SK-N-SH (cell line): ENCODE results near the gene SLC13A3. TPM values are rescaled to one million over a fixed set of nuclear protein-coding genes. Genes with fewer than 3 reads are reported as not detected.

Experiments
- CTCF ChIA-PET: fragments of 300-600, 350-600 bp; formaldehyde crosslinking; extraction: SDS; loops from one replicate; lab custom pipeline; 2021; lab: Yijun Ruan, JAX
- POLR2A ChIA-PET: fragments of 350-600 bp; sonication (Branson Sonifier 250); formaldehyde crosslinking; extraction: SDS; loops from one replicate; lab custom pipeline; 2020; ENCODE audit warnings: antibody characterized with exemption, inconsistent platforms; lab: Yijun Ruan, JAX
- DNase-seq: peaks from one replicate; pipeline ENCODE4 v3.0.0; 2012
- H2AFZ ChIP-seq: fragments of 200-600 bp; sonication (generic); 2 replicates; pipeline ENCODE4 v1.8.1; 2016; ENCODE audit warnings: antibody characterized with exemption, mild to moderate bottlenecking, low read depth
- H3F3A ChIP-seq: fragments of 200-600 bp; sonication (generic); replicated peaks from 2 replicates; pipeline ENCODE3; 2016; ENCODE audit warnings: antibody characterized with exemption, mild to moderate bottlenecking; ENCODE audit not compliant: insufficient read depth
- H3K27ac ChIP-seq, 2 experiments: fragments of 200-500 bp in 1 of 2; fragments of 200-600 bp in 1 of 2; sonication (Bioruptor generic) in 1 of 2; sonication (generic), shearing (Covaris generic) in 1 of 2; 2 replicates each; pipeline versions ENCODE4 v1.5.1 to v1.6.1; 2014 to 2016; ENCODE audit warnings: low read depth in 2 of 2, inconsistent platforms in 1 of 2, low read length in 1 of 2, mild to moderate bottlenecking in 1 of 2, mixed read lengths in 1 of 2
- H3K27me3 ChIP-seq: fragments of 200-600 bp; sonication (generic), shearing (Covaris generic); 2 replicates; pipeline ENCODE4 v1.6.1; 2016; ENCODE audit warnings: mixed run types; ENCODE audit not compliant: insufficient read depth
- H3K36me3 ChIP-seq, 2 experiments: fragments of 200-500 bp in 1 of 2; fragments of 200-600 bp in 1 of 2; sonication (Bioruptor generic) in 1 of 2; sonication (generic) in 1 of 2; replicated peaks in 1 of 2; 2 replicates each; pipeline versions ENCODE3 to v1.5.1; 2014 to 2016; ENCODE audit warnings: low read length in 1 of 2, mild to moderate bottlenecking in 1 of 2; ENCODE audit not compliant: insufficient read depth in 2 of 2, control insufficient read depth in 1 of 2
- H3K4me1 ChIP-seq, 2 experiments: fragments of 200-500 bp in 1 of 2; fragments of 200-600 bp in 1 of 2; sonication (Bioruptor generic) in 1 of 2; sonication (generic), shearing (Covaris generic) in 1 of 2; 2 replicates each; pipeline versions ENCODE4 v1.5.1 to v1.6.1; 2014 to 2016; ENCODE audit warnings: low read depth in 1 of 2, low read length in 1 of 2, mixed run types in 1 of 2; ENCODE audit not compliant: insufficient read depth in 2 of 2, control insufficient read depth in 1 of 2
- H3K4me2 ChIP-seq: fragments of 200-600 bp; sonication (generic), shearing (Covaris generic); 2 replicates; pipeline ENCODE4 v1.6.1; 2017; ENCODE audit warnings: mixed run types
- H3K4me3 ChIP-seq, 2 experiments: fragments of 200-500 bp in 1 of 2; fragments of 200-600 bp in 1 of 2; sonication (Bioruptor generic) in 1 of 2; sonication (generic), shearing (Covaris generic) in 1 of 2; 2 replicates each; pipeline versions ENCODE4 v1.5.1 to v1.8.1; 2014 to 2016; ENCODE audit warnings: low read depth in 2 of 2, inconsistent platforms in 1 of 2, low read length in 1 of 2, mild to moderate bottlenecking in 1 of 2, mixed read lengths in 1 of 2, moderate library complexity in 1 of 2
- H3K79me2 ChIP-seq: fragments of 200-600 bp; sonication (generic); 2 replicates; pipeline ENCODE4 v1.8.1; 2017; ENCODE audit warnings: mild to moderate bottlenecking; ENCODE audit not compliant: insufficient read depth
- H3K9ac ChIP-seq: fragments of 200-600 bp; sonication (generic); 2 replicates; pipeline ENCODE4 v1.6.1; 2017; ENCODE audit warnings: mixed run types
- H3K9me2 ChIP-seq: fragments of 200-600 bp; sonication (generic); 2 replicates; pipeline ENCODE4 v1.6.1; 2017; ENCODE audit warnings: mixed run types
- H3K9me3 ChIP-seq: fragments of 200-600 bp; sonication (generic); 2 replicates; pipeline ENCODE4 v1.6.1; 2017; ENCODE audit warnings: mixed run types, mild to moderate bottlenecking, moderate library complexity
- H4K20me1 ChIP-seq: fragments of 200-600 bp; sonication (generic); 2 replicates; pipeline ENCODE4 v1.6.1; 2017; ENCODE audit warnings: mild to moderate bottlenecking, mixed run types; ENCODE audit not compliant: insufficient read depth
- CHD2 ChIP-seq: fragments of 150-350 bp; IDR thresholded peaks from 2 replicates; pipeline ENCODE4 v1.6.1; 2018; ENCODE audit warnings: low read length; ENCODE audit not compliant: partially characterized antibody
- ELF1 ChIP-seq: IDR thresholded peaks from 2 replicates; pipeline ENCODE4 v1.4.0; 2012
- EP300 ChIP-seq, 2 experiments: IDR thresholded peaks; 2 replicates each; pipeline versions ENCODE4 v1.4.0 to v1.6.1; 2012; ENCODE audit warnings: borderline replicate concordance in 1 of 2, low read depth in 1 of 2, low read length in 1 of 2
- EZH2phosphoT487 ChIP-seq: fragments of 200-600 bp; sonication (generic); IDR thresholded peaks from 2 replicates; pipeline ENCODE4 v1.6.1; 2017; ENCODE audit warnings: low read depth, mixed run types, mild to moderate bottlenecking, antibody characterized with exemption, moderate library complexity, borderline replicate concordance
- FOXJ3 ChIP-seq: sonication (generic); formaldehyde crosslinking; IDR thresholded peaks from 2 replicates; pipeline ENCODE4 v1.5.1; 2020; ENCODE audit warnings: mild to moderate bottlenecking, missing genetic modification reagents
- FOXM1 ChIP-seq: IDR thresholded peaks from 2 replicates; pipeline ENCODE4 v1.4.0; 2012; ENCODE audit warnings: low read depth, mild to moderate bottlenecking
- GATA2 ChIP-seq: sonication (generic); formaldehyde crosslinking; IDR thresholded peaks from 2 replicates; pipeline ENCODE4 v1.5.0; 2020; ENCODE audit warnings: mild to moderate bottlenecking, missing genetic modification reagents
- MEF2A ChIP-seq: IDR thresholded peaks from 2 replicates; pipeline ENCODE4 v1.4.0; 2012; ENCODE audit warnings: low read depth, borderline replicate concordance
- NFIC ChIP-seq: IDR thresholded peaks from 2 replicates; pipeline ENCODE4 v1.4.0; 2012; ENCODE audit warnings: borderline replicate concordance
- NRF1 ChIP-seq: IDR thresholded peaks from 2 replicates; pipeline ENCODE4 v1.6.1; 2012; ENCODE audit warnings: low read depth, mild to moderate bottlenecking, low read length
- PBX3 ChIP-seq: IDR thresholded peaks from 2 replicates; pipeline ENCODE4; 2012
- POLR2AphosphoS5 ChIP-seq: IDR thresholded peaks from 2 replicates; pipeline ENCODE4 v1.6.1; 2012; ENCODE audit warnings: low read depth, low read length
- RAD21 ChIP-seq: IDR thresholded peaks from 2 replicates; pipeline ENCODE4 v1.6.1; 2012; ENCODE audit warnings: mild to moderate bottlenecking, low read length
- RCOR1 ChIP-seq: fragments of 150-350 bp; IDR thresholded peaks from 2 replicates; pipeline ENCODE4 v1.6.1; 2017; ENCODE audit warnings: antibody characterized with exemption, low read length
- RXRA ChIP-seq: IDR thresholded peaks from 2 replicates; pipeline ENCODE4 v1.4.0; 2012; ENCODE audit warnings: low read depth, mild to moderate bottlenecking, borderline replicate concordance
- SMC3 ChIP-seq: IDR thresholded peaks from 2 replicates; pipeline ENCODE4 v1.6.1; 2012; ENCODE audit warnings: low read depth, low read length, improper control_type of control experiment
- TAF1 ChIP-seq: IDR thresholded peaks from 2 replicates; pipeline ENCODE4 v1.6.1; 2012; ENCODE audit warnings: low read depth, mild to moderate bottlenecking, low read length, moderate library complexity, borderline replicate concordance
- USF1 ChIP-seq: IDR thresholded peaks from 2 replicates; pipeline ENCODE4 v1.4.0; 2012; ENCODE audit warnings: low read depth, borderline replicate concordance
- YY1 ChIP-seq: IDR thresholded peaks from 2 replicates; pipeline ENCODE4 v1.4.0; 2012; ENCODE audit warnings: low read depth, mild to moderate bottlenecking
- WGBS: methylation state at CpG from one replicate; pipeline ENCODE4 v1.1.6; 2017; ENCODE audit warnings: low lambda C conversion rate; 5-methylcytosine and 5-hydroxymethylcytosine counted together
- polyA plus RNA-seq, 3 experiments: library from polyadenylated mRNA; depleted of rRNA; stranded (reverse); fragments of >200 nt; gene quantifications; 2 replicates each; pipeline ENCODE4 v1.2.3, GENCODE V29; 2012
- TF ChIP-seq, protein P1 (sequence below): fragments of 150-350 bp; IDR thresholded peaks from 2 replicates; pipeline ENCODE4 v1.6.1; 2016; ENCODE audit warnings: mild to moderate bottlenecking, low read depth, low read length
- TF ChIP-seq, protein P2 (sequence below): IDR thresholded peaks from 2 replicates; pipeline ENCODE4 v1.6.1; 2012; ENCODE audit warnings: mild to moderate bottlenecking, low read depth, low read length, moderate library complexity

The SLC13A3 gene
- polyA plus RNA-seq, 1 of the 3 experiments (the other 2 are of a cell fraction) = 0.10 TPM

DNA sequence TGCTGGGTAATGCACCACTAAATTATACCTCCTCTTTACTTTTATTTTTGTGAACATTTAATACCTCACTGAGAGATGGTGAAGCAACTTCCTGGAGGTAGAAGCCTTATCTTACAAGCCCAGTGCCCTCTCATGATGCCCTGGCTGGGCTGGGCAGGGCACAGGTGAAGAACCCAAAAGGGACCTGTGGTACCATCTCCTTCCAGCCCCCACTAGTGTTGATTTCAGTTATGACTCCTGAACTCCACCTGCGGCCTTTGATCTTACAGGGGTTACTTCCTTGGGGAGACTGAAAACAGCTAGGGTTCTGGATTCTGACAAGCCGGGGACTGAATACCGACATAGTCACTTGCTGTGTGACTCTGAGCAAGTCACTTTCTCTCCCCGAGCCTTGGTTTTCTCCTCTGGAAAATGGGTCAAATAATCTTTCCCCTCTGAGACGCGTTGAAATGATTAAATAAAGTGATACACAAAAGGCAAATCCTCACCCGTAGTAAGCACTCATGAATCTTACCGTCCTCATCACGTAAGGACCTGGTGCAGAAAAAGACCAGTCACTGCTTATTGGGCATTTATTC is 1.2 kb downstream of the SLC13A3 start:
- H3K4me3 ChIP-seq = no peak overlapping the region
- no peak overlapping the region for H3K9ac ChIP-seq
- no peaks in the 10 kb centered on the region for H3K36me3 ChIP-seq
- no peak for TF ChIP-seq RCOR1
- no peak for TF ChIP-seq GATA2
- TF ChIP-seq, protein P1, sequence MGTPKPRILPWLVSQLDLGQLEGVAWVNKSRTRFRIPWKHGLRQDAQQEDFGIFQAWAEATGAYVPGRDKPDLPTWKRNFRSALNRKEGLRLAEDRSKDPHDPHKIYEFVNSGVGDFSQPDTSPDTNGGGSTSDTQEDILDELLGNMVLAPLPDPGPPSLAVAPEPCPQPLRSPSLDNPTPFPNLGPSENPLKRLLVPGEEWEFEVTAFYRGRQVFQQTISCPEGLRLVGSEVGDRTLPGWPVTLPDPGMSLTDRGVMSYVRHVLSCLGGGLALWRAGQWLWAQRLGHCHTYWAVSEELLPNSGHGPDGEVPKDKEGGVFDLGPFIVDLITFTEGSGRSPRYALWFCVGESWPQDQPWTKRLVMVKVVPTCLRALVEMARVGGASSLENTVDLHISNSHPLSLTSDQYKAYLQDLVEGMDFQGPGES = no peak
- TF ChIP-seq EZH2phosphoT487 = no peak
- TF ChIP-seq YY1 = no peak
- TF ChIP-seq NRF1 = no peak
- no peaks in the 10 kb centered on the region for H3K9me2 ChIP-seq
- DNase-seq = no peak
- no peaks in the 10 kb centered on the region for H3K79me2 ChIP-seq
- no peak overlapping the region for H2AFZ ChIP-seq
- no peak overlapping the region for H3K27ac ChIP-seq
- peaks cover 16% of the 10 kb centered on the region; the same call in 1 of the 2 replicates for H3K27me3 ChIP-seq
- POLR2A ChIA-PET = no interaction called here
- H3F3A ChIP-seq = no peaks in the 10 kb centered on the region
- 76% methylated on average over 9 of the region's 9 CpGs for WGBS
- H4K20me1 ChIP-seq = no peaks in the 10 kb centered on the region
- no peak overlapping the region for H3K4me2 ChIP-seq
- H3K4me1 ChIP-seq = peaks cover 0 to 3% of the 10 kb centered on the region in 2 experiments; a peak in 1 of 4 replicates
- CTCF ChIA-PET = interaction anchor here (1.2 to 1.5 kb wide), 5 partner anchors 13 to 88 kb away, joined by 3 to 5 read pairs (median 4); no protein-coding TSS in a partner anchor
- H3K9me3 ChIP-seq = no peaks in the 10 kb centered on the region

DNA sequence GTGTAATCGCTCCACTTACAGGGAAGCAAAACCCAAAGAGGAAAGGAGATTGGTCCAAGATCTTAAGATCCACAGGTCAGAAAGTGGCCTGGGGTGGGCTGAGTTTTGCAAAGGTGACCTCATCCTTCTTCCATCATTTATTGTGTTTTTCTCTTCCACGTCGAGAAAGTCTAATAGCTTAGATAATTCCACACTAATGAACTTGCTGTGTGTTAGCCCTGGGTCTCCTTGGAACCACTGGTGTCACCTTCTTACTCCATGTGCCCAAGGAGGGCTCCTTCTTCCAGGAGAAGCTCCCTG is 1.7 kb downstream of the SLC13A3 start:
- Histone ChIP-seq H3K9ac (no peak overlapping the region), H4K20me1 (no peaks in the 10 kb centered on the region), H3K4me3 (no peak overlapping the region), H2AFZ (no peak overlapping the region), H3K36me3 (no peaks in the 10 kb centered on the region), H3F3A (no peaks in the 10 kb centered on the region), H3K4me2 (no peak overlapping the region), H3K27me3 (peaks cover 16% of the 10 kb centered on the region; the same call in 1 of the 2 replicates), H3K9me3 (no peaks in the 10 kb centered on the region), H3K27ac (no peak overlapping the region), H3K9me2 (no peaks in the 10 kb centered on the region), H3K79me2 (no peaks in the 10 kb centered on the region), H3K4me1 (peaks cover 0 to 3% of the 10 kb centered on the region in 2 experiments; a peak in 1 of 4 replicates)
- no peak for DNase-seq
- WGBS = 64% methylated on average over 3 of the region's 3 CpGs
- CTCF ChIA-PET = interaction anchor here (1.2 to 1.5 kb wide), 4 partner anchors 13 to 88 kb away, joined by 4 to 5 read pairs (median 4); no protein-coding TSS in a partner anchor
- POLR2A ChIA-PET = no interaction called here
- TF ChIP-seq EZH2phosphoT487 = no peak
- no peak for TF ChIP-seq NRF1
- TF ChIP-seq CHD2 = no peak
- TF ChIP-seq POLR2AphosphoS5 = no peak
- TF ChIP-seq MEF2A = no peak
- TF ChIP-seq TAF1 = no peak
- TF ChIP-seq ELF1 = no peak
- no peak for TF ChIP-seq RCOR1
- no peak for TF ChIP-seq USF1
- TF ChIP-seq RXRA = no peak
- TF ChIP-seq RAD21 = no peak
- TF ChIP-seq NFIC = no peak
- no peak for TF ChIP-seq FOXJ3 (CRISPR knock-in tag)
- TF ChIP-seq EP300 (IDR thresholded peaks at IDR 0.05; ENCODE audit: borderline replicate concordance in 1 of 2, low read depth in 1 of 2, low read length in 1 of 2) = no peak
- TF ChIP-seq, protein P2, sequence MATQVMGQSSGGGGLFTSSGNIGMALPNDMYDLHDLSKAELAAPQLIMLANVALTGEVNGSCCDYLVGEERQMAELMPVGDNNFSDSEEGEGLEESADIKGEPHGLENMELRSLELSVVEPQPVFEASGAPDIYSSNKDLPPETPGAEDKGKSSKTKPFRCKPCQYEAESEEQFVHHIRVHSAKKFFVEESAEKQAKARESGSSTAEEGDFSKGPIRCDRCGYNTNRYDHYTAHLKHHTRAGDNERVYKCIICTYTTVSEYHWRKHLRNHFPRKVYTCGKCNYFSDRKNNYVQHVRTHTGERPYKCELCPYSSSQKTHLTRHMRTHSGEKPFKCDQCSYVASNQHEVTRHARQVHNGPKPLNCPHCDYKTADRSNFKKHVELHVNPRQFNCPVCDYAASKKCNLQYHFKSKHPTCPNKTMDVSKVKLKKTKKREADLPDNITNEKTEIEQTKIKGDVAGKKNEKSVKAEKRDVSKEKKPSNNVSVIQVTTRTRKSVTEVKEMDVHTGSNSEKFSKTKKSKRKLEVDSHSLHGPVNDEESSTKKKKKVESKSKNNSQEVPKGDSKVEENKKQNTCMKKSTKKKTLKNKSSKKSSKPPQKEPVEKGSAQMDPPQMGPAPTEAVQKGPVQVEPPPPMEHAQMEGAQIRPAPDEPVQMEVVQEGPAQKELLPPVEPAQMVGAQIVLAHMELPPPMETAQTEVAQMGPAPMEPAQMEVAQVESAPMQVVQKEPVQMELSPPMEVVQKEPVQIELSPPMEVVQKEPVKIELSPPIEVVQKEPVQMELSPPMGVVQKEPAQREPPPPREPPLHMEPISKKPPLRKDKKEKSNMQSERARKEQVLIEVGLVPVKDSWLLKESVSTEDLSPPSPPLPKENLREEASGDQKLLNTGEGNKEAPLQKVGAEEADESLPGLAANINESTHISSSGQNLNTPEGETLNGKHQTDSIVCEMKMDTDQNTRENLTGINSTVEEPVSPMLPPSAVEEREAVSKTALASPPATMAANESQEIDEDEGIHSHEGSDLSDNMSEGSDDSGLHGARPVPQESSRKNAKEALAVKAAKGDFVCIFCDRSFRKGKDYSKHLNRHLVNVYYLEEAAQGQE = no peak
- TF ChIP-seq SMC3 = no peak
- TF ChIP-seq FOXM1 = no peak
- no peak for TF ChIP-seq GATA2
- TF ChIP-seq PBX3 = no peak
